ENCODE measurements around the gene CYTH1.
"Not testable (repeated sequence)": the region's sequence is repeated elsewhere in the genome, so short reads cannot be mapped to it uniquely, and the experiment has no call there.

Gene CYTH1

GRCh38 chr17:78785663-78786057 is 3.6 kb upstream of the CYTH1 start:
- no peak for DNase-seq

- DNase-seq: no peak
These were observed 3.1 kb upstream of the CYTH1 start for GRCh38 chr17:78785011-78785662.

GRCh38 chr17:78784352-78784751 is 2.3 kb upstream of the CYTH1 start:
- DNase-seq: no peak

- DNase-seq: no peak
These were observed 1.7 kb upstream of the CYTH1 start for GRCh38 chr17:78783711-78784324.

- no peak for DNase-seq
These were observed 775 bp downstream of the CYTH1 start for GRCh38 chr17:78781104-78781892.

- DNase-seq: no peak
These were observed 1.7 kb downstream of the CYTH1 start for GRCh38 chr17:78780335-78780734.

GRCh38 chr17:78779850-78780249 is 2.2 kb downstream of the CYTH1 start:
- DNase-seq: no peak

GRCh38 chr17:78779286-78779651 is 2.8 kb downstream of the CYTH1 start:
- DNase-seq: not testable (repeated sequence)

GRCh38 chr17:78777881-78778280 is 4.2 kb downstream of the CYTH1 start:
- DNase-seq: no peak

- DNase-seq: no peak
These were observed 7.0 kb downstream of the CYTH1 start for GRCh38 chr17:78774956-78775571.

GRCh38 chr17:78774453-78774852 is 7.6 kb downstream of the CYTH1 start:
- DNase-seq: no peak

GRCh38 chr17:78771758-78772382 is 10.2 kb downstream of the CYTH1 start:
- no peak for DNase-seq

- no peak for DNase-seq
These were observed 12.8 kb downstream of the CYTH1 start for GRCh38 chr17:78769196-78769773.

- DNase-seq: no peak
These were observed 14.3 kb downstream of the CYTH1 start for GRCh38 chr17:78767806-78768205.

- DNase-seq: no peak
These were observed 15.3 kb downstream of the CYTH1 start for GRCh38 chr17:78766743-78767294.

- no peak for DNase-seq
These were observed 15.8 kb downstream of the CYTH1 start for GRCh38 chr17:78766225-78766624.

- DNase-seq: no peak
These were observed 16.3 kb downstream of the CYTH1 start for GRCh38 chr17:78765821-78766220.

- no peak for DNase-seq
These were observed 17.2 kb downstream of the CYTH1 start for GRCh38 chr17:78764871-78765270.

GRCh38 chr17:78763561-78763960 is 18.5 kb downstream of the CYTH1 start:
- DNase-seq: no peak

- no peak for DNase-seq
These were observed 20.2 kb downstream of the CYTH1 start for GRCh38 chr17:78761789-78762406.

GRCh38 chr17:78759969-78760352 is 22.1 kb downstream of the CYTH1 start:
- no peak for DNase-seq
